GM23338 (cell line): ENCODE results near the gene ZSWIM1. TPM values are rescaled to one million over a fixed set of nuclear protein-coding genes. Genes with fewer than 3 reads are reported as not detected.

Experiments used
- ATAC-seq: fragments of 200-7000 bp; cut with Tn5 transposase; 3 replicates; pipeline ENCODE4 v1.9.1; 2020
- DNase-seq: peaks from one replicate; pipeline ENCODE4 v3.0.0-alpha.2; 2015; ENCODE audit warnings: low spot score
- H2AFZ ChIP-seq: fragments of 200-600 bp; sonication (generic); 2 replicates; pipeline ENCODE4 v1.8.0; 2016; ENCODE audit warnings: antibody characterized with exemption, mild to moderate bottlenecking, moderate library complexity
- H3F3A ChIP-seq: fragments of 200-600 bp; sonication (generic); replicated peaks from 2 replicates; pipeline ENCODE4 v1.8.0; 2017; ENCODE audit warnings: antibody characterized with exemption, mixed run types, low read depth
- H3K27ac ChIP-seq: fragments of 200-600 bp; sonication (generic); 2 replicates; pipeline ENCODE4 v1.6.1; 2016; ENCODE audit warnings: low read depth
- H3K27me3 ChIP-seq: fragments of 200-600 bp; sonication (generic); 2 replicates; pipeline ENCODE4 v1.8.0; 2016; ENCODE audit warnings: mild to moderate bottlenecking, mixed run types, moderate library complexity; ENCODE audit not compliant: insufficient read depth
- H3K36me3 ChIP-seq: fragments of 200-600 bp; sonication (generic); 2 replicates; pipeline ENCODE4 v1.8.0; 2016; ENCODE audit warnings: mild to moderate bottlenecking; ENCODE audit not compliant: insufficient read depth
- H3K4me1 ChIP-seq: fragments of 200-600 bp; sonication (generic); 2 replicates; pipeline ENCODE4 v1.8.0; 2016; ENCODE audit warnings: mild to moderate bottlenecking, moderate library complexity; ENCODE audit not compliant: insufficient read depth
- H3K4me2 ChIP-seq: fragments of 200-600 bp; sonication (generic); 2 replicates; pipeline ENCODE4 v1.7.1; 2017; ENCODE audit warnings: mixed run types
- H3K4me3 ChIP-seq: fragments of 200-600 bp; sonication (generic); 2 replicates; pipeline ENCODE4 v1.6.1; 2016; ENCODE audit warnings: mixed run types
- H3K79me2 ChIP-seq: fragments of 200-600 bp; sonication (generic); replicated peaks from 2 replicates; pipeline ENCODE4 v1.8.0; 2017; ENCODE audit warnings: mild to moderate bottlenecking; ENCODE audit not compliant: insufficient read depth
- H3K9me2 ChIP-seq: fragments of 200-600 bp; sonication (generic); 2 replicates; pipeline ENCODE4 v1.8.0; 2017; ENCODE audit not compliant: insufficient read depth
- H4K20me1 ChIP-seq: fragments of 200-600 bp; sonication (generic); replicated peaks from 2 replicates; pipeline ENCODE4 v1.8.0; 2017; ENCODE audit warnings: mild to moderate bottlenecking; ENCODE audit not compliant: insufficient read depth
- H3K27ac Mint-ChIP-seq: 2 replicates; pipeline ENCODE4 v1.8.0; 2020; ENCODE audit warnings: inconsistent platforms, mild to moderate bottlenecking, moderate library complexity, mixed read lengths
- H3K27me3 Mint-ChIP-seq: 3 replicates; pipeline ENCODE4 v1.8.0; 2022; ENCODE audit warnings: low read depth, mild to moderate bottlenecking, moderate library complexity, mixed read lengths, inconsistent platforms; ENCODE audit not compliant: insufficient read depth, poor library complexity
- H3K36me3 Mint-ChIP-seq: 3 replicates; pipeline ENCODE4 v1.8.0; 2021; ENCODE audit warnings: low read depth, mild to moderate bottlenecking, inconsistent platforms, moderate library complexity, mixed read lengths
- H3K4me1 Mint-ChIP-seq: 3 replicates; pipeline ENCODE4 v1.8.0; 2020; ENCODE audit warnings: mild to moderate bottlenecking, inconsistent platforms, mixed read lengths
- H3K4me3 Mint-ChIP-seq: 3 replicates; pipeline ENCODE4 v1.8.0; 2021; ENCODE audit warnings: moderate library complexity, mild to moderate bottlenecking, inconsistent platforms, mixed read lengths
- H3K9me3 Mint-ChIP-seq: 3 replicates; pipeline ENCODE4 v1.8.0; 2020; ENCODE audit warnings: moderate library complexity, mild to moderate bottlenecking, inconsistent platforms, mixed read lengths
- CREB1 ChIP-seq: fragments of 250-450 bp; sonication (Bioruptor Pico); IDR thresholded peaks from 2 replicates; pipeline ENCODE4 v1.5.0; 2020; ENCODE audit warnings: low read depth, mild to moderate bottlenecking, moderate library complexity
- EZH2 ChIP-seq: fragments of 200-600 bp; sonication (generic); IDR thresholded peaks from one replicate; pipeline ENCODE4 v1.8.0; 2017; ENCODE audit warnings: antibody characterized with exemption, mild to moderate bottlenecking, low read depth; ENCODE audit not compliant: unreplicated experiment
- EZH2phosphoT487 ChIP-seq: fragments of 200-600 bp; sonication (generic); IDR thresholded peaks from one replicate; pipeline ENCODE4 v1.8.1; 2018; ENCODE audit warnings: antibody characterized with exemption; ENCODE audit not compliant: unreplicated experiment
- JUNB ChIP-seq: IDR thresholded peaks from one replicate; pipeline ENCODE4 v1.6.1; 2016; ENCODE audit warnings: antibody characterized with exemption; ENCODE audit not compliant: unreplicated experiment
- NANOG ChIP-seq: IDR thresholded peaks from 2 replicates; pipeline ENCODE4 v1.6.1; 2016; ENCODE audit warnings: antibody characterized with exemption, borderline replicate concordance
- POLR2AphosphoS5 ChIP-seq: IDR thresholded peaks from 2 replicates; pipeline ENCODE4 v1.6.1; 2016; ENCODE audit warnings: antibody characterized with exemption, low read depth
- STAT1 ChIP-seq: IDR thresholded peaks from one replicate; pipeline ENCODE4 v1.6.1; 2016; ENCODE audit warnings: antibody characterized with exemption; ENCODE audit not compliant: unreplicated experiment
- ZNF114 ChIP-seq: fragments of 250-450 bp; sonication (Bioruptor Pico); IDR thresholded peaks from 2 replicates; pipeline ENCODE4 v1.5.0; 2020; ENCODE audit warnings: mild to moderate bottlenecking, moderate library complexity
- ZNF331 ChIP-seq: fragments of 250-450 bp; sonication (Bioruptor Pico); IDR thresholded peaks from 2 replicates; pipeline ENCODE4 v1.5.0; 2020; ENCODE audit warnings: low read depth, mild to moderate bottlenecking, moderate library complexity
- polyA plus RNA-seq: library from polyadenylated mRNA; unstranded; fragments of >200 nt; fragmentation: Nextera tagmentation; extraction: Ambion mirVana; gene quantifications from 2 replicates; pipeline ENCODE4 v1.2.1, GENCODE V29; 2016
- total RNA-seq: library from RNA; depleted of rRNA; stranded (reverse); fragments of >200 nt; shearing (Covaris generic); gene quantifications from 2 replicates; pipeline ENCODE4 v1.2.3, GENCODE V29; 2014
- TF ChIP-seq, protein P1 (sequence below): IDR thresholded peaks from 2 replicates; pipeline ENCODE4 v1.6.1; 2016; ENCODE audit warnings: antibody characterized with exemption
- TF ChIP-seq, protein P2 (sequence below): IDR thresholded peaks from one replicate; pipeline ENCODE4 v1.6.1; 2018; ENCODE audit warnings: antibody characterized with exemption; ENCODE audit not compliant: unreplicated experiment
- TF ChIP-seq, protein P3 (sequence below), 2 experiments: fragments of 200-600 bp in 1 of 2; sonication (generic) in 1 of 2; conservative IDR thresholded peaks; 2 replicates each; pipeline versions ENCODE4 v1.5.1 to v1.6.1; 2016 to 2017; ENCODE audit warnings: antibody characterized with exemption in 2 of 2, low read depth in 2 of 2, mild to moderate bottlenecking in 2 of 2, moderate library complexity in 1 of 2
- TF ChIP-seq, protein P4 (sequence below): fragments of 250-450 bp; sonication (Bioruptor Pico); IDR thresholded peaks from 2 replicates; pipeline ENCODE4 v1.5.0; 2020; ENCODE audit warnings: mild to moderate bottlenecking, moderate library complexity

Gene ZSWIM1
- total and polyA plus RNA-seq, 2 experiments from 2014 or later, result 11.5 to 16.2 TPM

DNA sequence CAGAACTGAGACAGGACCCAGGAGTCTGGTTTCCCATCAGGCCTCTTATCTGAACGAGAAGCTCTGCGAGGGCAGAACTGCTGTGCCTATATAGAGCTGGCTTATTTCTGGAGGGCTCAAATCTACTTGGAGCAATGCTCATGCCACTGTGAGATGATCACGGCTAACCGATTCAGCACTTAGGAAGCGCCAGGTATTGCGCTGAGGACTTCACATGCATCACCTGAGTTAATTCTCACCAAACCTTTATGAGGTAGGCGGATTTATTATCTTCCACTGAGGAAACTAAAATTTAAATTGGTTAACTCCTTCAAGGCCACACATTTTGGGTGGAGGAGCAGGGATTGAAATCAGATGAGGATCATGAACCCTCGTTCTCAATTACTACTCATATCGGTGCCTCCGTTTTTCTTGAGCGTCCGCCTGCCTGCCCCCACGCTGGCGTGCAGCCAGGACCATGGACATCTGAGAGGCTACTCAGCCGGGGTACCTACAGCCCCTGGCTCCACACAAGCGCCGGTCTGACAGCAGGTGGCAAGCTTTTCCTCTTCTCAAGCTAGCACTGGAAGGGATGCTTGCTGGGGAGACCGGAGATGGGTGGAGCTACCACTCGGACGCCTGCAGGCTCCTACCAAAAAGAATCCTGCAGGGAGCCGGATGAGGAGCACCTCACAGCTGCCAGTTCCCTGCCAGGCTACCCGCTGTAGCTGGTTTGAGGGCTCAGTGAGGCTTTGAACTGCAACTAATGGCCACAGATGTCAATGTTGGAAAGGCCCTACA is 52.4 kb downstream of the ZSWIM1 start:
- peak overlapping the region; percentile 61 for H3K4me3 ChIP-seq
- no peak overlapping the region for H2AFZ ChIP-seq
- DNase-seq (peak; percentile 97), ATAC-seq (peak; percentile 75)
- peak overlapping the region; percentile 99 for H3K27ac ChIP-seq
- no peaks in the 10 kb centered on the region for H3K9me2 ChIP-seq
- Mint-ChIP-seq H3K27ac (peak overlapping the region; percentile 100), H3K27me3 (peaks cover 25% of the 10 kb centered on the region), H3K9me3 (peaks cover 3% of the 10 kb centered on the region; the same call in 1 of the 3 replicates), H3K4me1 (peaks cover 31% of the 10 kb centered on the region), H3K4me3 (peak overlapping the region; percentile 98), H3K36me3 (peaks cover 23% of the 10 kb centered on the region)
- no peaks in the 10 kb centered on the region for H3K36me3 ChIP-seq
- H3K27me3 ChIP-seq, result no peaks in the 10 kb centered on the region
- peaks cover 29% of the 10 kb centered on the region for H3K79me2 ChIP-seq
- TF ChIP-seq CREB1 (CRISPR knock-in tag) (0 out of 2 replicates have a peak, but pooled peaks have one; percentile 18), NANOG (no peak), EZH2phosphoT487 (no peak), STAT1 (no peak), POLR2AphosphoS5 (peak; percentile 22; the same call in 1 of the 2 replicates), EZH2 (no peak), ZNF331 (CRISPR knock-in tag) (no peak), JUNB (no peak), ZNF114 (no peak)
- TF ChIP-seq, protein P1, sequence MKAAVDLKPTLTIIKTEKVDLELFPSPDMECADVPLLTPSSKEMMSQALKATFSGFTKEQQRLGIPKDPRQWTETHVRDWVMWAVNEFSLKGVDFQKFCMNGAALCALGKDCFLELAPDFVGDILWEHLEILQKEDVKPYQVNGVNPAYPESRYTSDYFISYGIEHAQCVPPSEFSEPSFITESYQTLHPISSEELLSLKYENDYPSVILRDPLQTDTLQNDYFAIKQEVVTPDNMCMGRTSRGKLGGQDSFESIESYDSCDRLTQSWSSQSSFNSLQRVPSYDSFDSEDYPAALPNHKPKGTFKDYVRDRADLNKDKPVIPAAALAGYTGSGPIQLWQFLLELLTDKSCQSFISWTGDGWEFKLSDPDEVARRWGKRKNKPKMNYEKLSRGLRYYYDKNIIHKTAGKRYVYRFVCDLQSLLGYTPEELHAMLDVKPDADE, result no peak
- TF ChIP-seq, protein P2, sequence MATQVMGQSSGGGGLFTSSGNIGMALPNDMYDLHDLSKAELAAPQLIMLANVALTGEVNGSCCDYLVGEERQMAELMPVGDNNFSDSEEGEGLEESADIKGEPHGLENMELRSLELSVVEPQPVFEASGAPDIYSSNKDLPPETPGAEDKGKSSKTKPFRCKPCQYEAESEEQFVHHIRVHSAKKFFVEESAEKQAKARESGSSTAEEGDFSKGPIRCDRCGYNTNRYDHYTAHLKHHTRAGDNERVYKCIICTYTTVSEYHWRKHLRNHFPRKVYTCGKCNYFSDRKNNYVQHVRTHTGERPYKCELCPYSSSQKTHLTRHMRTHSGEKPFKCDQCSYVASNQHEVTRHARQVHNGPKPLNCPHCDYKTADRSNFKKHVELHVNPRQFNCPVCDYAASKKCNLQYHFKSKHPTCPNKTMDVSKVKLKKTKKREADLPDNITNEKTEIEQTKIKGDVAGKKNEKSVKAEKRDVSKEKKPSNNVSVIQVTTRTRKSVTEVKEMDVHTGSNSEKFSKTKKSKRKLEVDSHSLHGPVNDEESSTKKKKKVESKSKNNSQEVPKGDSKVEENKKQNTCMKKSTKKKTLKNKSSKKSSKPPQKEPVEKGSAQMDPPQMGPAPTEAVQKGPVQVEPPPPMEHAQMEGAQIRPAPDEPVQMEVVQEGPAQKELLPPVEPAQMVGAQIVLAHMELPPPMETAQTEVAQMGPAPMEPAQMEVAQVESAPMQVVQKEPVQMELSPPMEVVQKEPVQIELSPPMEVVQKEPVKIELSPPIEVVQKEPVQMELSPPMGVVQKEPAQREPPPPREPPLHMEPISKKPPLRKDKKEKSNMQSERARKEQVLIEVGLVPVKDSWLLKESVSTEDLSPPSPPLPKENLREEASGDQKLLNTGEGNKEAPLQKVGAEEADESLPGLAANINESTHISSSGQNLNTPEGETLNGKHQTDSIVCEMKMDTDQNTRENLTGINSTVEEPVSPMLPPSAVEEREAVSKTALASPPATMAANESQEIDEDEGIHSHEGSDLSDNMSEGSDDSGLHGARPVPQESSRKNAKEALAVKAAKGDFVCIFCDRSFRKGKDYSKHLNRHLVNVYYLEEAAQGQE, result peak; percentile 47
- TF ChIP-seq, protein P3, sequence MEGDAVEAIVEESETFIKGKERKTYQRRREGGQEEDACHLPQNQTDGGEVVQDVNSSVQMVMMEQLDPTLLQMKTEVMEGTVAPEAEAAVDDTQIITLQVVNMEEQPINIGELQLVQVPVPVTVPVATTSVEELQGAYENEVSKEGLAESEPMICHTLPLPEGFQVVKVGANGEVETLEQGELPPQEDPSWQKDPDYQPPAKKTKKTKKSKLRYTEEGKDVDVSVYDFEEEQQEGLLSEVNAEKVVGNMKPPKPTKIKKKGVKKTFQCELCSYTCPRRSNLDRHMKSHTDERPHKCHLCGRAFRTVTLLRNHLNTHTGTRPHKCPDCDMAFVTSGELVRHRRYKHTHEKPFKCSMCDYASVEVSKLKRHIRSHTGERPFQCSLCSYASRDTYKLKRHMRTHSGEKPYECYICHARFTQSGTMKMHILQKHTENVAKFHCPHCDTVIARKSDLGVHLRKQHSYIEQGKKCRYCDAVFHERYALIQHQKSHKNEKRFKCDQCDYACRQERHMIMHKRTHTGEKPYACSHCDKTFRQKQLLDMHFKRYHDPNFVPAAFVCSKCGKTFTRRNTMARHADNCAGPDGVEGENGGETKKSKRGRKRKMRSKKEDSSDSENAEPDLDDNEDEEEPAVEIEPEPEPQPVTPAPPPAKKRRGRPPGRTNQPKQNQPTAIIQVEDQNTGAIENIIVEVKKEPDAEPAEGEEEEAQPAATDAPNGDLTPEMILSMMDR (conservative IDR thresholded peaks at IDR 0.05; ENCODE audit: low read depth in 2 of 2), result peak; percentile 37 to 57; a peak in 3 of 4 replicates
- TF ChIP-seq, protein P4, sequence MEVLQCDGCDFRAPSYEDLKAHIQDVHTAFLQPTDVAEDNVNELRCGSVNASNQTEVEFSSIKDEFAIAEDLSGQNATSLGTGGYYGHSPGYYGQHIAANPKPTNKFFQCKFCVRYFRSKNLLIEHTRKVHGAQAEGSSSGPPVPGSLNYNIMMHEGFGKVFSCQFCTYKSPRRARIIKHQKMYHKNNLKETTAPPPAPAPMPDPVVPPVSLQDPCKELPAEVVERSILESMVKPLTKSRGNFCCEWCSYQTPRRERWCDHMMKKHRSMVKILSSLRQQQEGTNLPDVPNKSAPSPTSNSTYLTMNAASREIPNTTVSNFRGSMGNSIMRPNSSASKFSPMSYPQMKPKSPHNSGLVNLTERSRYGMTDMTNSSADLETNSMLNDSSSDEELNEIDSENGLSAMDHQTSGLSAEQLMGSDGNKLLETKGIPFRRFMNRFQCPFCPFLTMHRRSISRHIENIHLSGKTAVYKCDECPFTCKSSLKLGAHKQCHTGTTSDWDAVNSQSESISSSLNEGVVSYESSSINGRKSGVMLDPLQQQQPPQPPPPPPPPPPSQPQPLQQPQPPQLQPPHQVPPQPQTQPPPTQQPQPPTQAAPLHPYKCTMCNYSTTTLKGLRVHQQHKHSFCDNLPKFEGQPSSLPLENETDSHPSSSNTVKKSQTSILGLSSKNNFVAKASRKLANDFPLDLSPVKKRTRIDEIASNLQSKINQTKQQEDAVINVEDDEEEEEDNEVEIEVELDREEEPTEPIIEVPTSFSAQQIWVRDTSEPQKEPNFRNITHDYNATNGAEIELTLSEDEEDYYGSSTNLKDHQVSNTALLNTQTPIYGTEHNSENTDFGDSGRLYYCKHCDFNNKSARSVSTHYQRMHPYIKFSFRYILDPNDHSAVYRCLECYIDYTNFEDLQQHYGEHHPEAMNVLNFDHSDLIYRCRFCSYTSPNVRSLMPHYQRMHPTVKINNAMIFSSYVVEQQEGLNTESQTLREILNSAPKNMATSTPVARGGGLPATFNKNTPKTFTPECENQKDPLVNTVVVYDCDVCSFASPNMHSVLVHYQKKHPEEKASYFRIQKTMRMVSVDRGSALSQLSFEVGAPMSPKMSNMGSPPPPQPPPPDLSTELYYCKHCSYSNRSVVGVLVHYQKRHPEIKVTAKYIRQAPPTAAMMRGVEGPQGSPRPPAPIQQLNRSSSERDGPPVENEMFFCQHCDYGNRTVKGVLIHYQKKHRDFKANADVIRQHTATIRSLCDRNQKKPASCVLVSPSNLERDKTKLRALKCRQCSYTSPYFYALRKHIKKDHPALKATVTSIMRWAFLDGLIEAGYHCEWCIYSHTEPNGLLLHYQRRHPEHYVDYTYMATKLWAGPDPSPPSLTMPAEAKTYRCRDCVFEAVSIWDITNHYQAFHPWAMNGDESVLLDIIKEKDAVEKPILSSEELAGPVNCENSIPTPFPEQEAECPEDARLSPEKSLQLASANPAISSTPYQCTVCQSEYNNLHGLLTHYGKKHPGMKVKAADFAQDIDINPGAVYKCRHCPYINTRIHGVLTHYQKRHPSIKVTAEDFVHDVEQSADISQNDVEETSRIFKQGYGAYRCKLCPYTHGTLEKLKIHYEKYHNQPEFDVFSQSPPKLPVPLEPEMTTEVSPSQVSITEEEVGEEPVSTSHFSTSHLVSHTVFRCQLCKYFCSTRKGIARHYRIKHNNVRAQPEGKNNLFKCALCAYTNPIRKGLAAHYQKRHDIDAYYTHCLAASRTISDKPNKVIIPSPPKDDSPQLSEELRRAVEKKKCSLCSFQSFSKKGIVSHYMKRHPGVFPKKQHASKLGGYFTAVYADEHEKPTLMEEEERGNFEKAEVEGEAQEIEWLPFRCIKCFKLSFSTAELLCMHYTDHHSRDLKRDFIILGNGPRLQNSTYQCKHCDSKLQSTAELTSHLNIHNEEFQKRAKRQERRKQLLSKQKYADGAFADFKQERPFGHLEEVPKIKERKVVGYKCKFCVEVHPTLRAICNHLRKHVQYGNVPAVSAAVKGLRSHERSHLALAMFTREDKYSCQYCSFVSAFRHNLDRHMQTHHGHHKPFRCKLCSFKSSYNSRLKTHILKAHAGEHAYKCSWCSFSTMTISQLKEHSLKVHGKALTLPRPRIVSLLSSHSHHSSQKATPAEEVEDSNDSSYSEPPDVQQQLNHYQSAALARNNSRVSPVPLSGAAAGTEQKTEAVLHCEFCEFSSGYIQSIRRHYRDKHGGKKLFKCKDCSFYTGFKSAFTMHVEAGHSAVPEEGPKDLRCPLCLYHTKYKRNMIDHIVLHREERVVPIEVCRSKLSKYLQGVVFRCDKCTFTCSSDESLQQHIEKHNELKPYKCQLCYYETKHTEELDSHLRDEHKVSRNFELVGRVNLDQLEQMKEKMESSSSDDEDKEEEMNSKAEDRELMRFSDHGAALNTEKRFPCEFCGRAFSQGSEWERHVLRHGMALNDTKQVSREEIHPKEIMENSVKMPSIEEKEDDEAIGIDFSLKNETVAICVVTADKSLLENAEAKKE, result no peak
- H3K4me2 ChIP-seq, result peak overlapping the region; percentile 99
- H4K20me1 ChIP-seq, result no peaks in the 10 kb centered on the region
- H3F3A ChIP-seq, result peaks cover 23% of the 10 kb centered on the region
- peaks cover 32% of the 10 kb centered on the region for H3K4me1 ChIP-seq
